Peyer's patch (tissue), 4 donors: ENCODE data around the gene GALNT4. TPM values are rescaled to one million over a fixed set of nuclear protein-coding genes. Genes with fewer than 3 reads are reported as not detected.

Source experiments
- DNase-seq, 3 donors: peaks; one replicate each; pipeline ENCODE4 v3.0.0-alpha.2; 2017 to 2019
- H3K27ac ChIP-seq, 4 donors: fragments of 200-600 bp; sonication (generic); one replicate each; pipeline ENCODE4 v1.5.1; 2016 to 2019
- H3K27me3 ChIP-seq, 2 donors: fragments of 200-600 bp; sonication (generic); one replicate each; pipeline ENCODE4 v1.5.1; 2019
- H3K36me3 ChIP-seq, 3 donors: fragments of 200-600 bp; sonication (generic); one replicate each; pipeline ENCODE4 v1.5.1; 2016 to 2019
- H3K4me1 ChIP-seq, 4 donors: fragments of 200-600 bp; sonication (generic); one replicate each; pipeline ENCODE4 v1.5.1; 2016 to 2019
- H3K4me3 ChIP-seq, 4 donors: fragments of 200-600 bp; sonication (generic); 1 replicate in 3 of 4; 2 replicates in 1 of 4; pipeline ENCODE4 v1.5.1; 2016 to 2019; ENCODE audit warnings: mild to moderate bottlenecking in 1 of 4
- H3K9me3 ChIP-seq, 4 donors: fragments of 200-600 bp; sonication (generic); one replicate each; pipeline ENCODE4 v1.5.1; 2016 to 2019; ENCODE audit warnings: mild to moderate bottlenecking in 1 of 4
- POLR2A ChIP-seq, 2 donors: fragments of 450-650 bp; IDR thresholded peaks; one replicate each; pipeline ENCODE4 v1.5.1; 2017; ENCODE audit warnings: antibody characterized with exemption in 2 of 2, mild to moderate bottlenecking in 2 of 2, moderate library complexity in 2 of 2
- total RNA-seq, 4 donors: library from RNA; depleted of rRNA; stranded (reverse); fragments of >200 nt; gene quantifications; one replicate each; pipeline ENCODE4 v1.1.0, GENCODE V29; 2016
- TF ChIP-seq, protein P1 (sequence below), 6 experiments: fragments of 450-650 bp in 4 of 6; fragments of 200-600 bp in 2 of 6; sonication (generic) in 1 of 6; IDR thresholded peaks; one replicate each; pipeline ENCODE4 v1.5.1; 2017 to 2019; ENCODE audit warnings: antibody characterized with exemption in 6 of 6, mild to moderate bottlenecking in 3 of 6, moderate library complexity in 1 of 6

Gene GALNT4
- total RNA-seq, 4 donors from 2014 or later = 15.7 to 34.3 (median 26.1) TPM

- no peaks in the 10 kb centered on the region for H3K27me3 ChIP-seq
- no peak for TF ChIP-seq POLR2A (IDR thresholded peaks at IDR 0.05)
- TF ChIP-seq, protein P1, sequence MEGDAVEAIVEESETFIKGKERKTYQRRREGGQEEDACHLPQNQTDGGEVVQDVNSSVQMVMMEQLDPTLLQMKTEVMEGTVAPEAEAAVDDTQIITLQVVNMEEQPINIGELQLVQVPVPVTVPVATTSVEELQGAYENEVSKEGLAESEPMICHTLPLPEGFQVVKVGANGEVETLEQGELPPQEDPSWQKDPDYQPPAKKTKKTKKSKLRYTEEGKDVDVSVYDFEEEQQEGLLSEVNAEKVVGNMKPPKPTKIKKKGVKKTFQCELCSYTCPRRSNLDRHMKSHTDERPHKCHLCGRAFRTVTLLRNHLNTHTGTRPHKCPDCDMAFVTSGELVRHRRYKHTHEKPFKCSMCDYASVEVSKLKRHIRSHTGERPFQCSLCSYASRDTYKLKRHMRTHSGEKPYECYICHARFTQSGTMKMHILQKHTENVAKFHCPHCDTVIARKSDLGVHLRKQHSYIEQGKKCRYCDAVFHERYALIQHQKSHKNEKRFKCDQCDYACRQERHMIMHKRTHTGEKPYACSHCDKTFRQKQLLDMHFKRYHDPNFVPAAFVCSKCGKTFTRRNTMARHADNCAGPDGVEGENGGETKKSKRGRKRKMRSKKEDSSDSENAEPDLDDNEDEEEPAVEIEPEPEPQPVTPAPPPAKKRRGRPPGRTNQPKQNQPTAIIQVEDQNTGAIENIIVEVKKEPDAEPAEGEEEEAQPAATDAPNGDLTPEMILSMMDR (IDR thresholded peaks at IDR 0.05) = no peak
- H3K4me3 ChIP-seq = no peak overlapping the region
- H3K9me3 ChIP-seq = no peaks in the 10 kb centered on the region
- DNase-seq = no peak
- no peak overlapping the region for H3K27ac ChIP-seq
- H3K4me1 ChIP-seq = no peaks in the 10 kb centered on the region
- H3K36me3 ChIP-seq = no peaks in the 10 kb centered on the region
These were observed 11.1 kb downstream of the GALNT4 start for GRCh38 chr12:89513544-89513943.

DNA sequence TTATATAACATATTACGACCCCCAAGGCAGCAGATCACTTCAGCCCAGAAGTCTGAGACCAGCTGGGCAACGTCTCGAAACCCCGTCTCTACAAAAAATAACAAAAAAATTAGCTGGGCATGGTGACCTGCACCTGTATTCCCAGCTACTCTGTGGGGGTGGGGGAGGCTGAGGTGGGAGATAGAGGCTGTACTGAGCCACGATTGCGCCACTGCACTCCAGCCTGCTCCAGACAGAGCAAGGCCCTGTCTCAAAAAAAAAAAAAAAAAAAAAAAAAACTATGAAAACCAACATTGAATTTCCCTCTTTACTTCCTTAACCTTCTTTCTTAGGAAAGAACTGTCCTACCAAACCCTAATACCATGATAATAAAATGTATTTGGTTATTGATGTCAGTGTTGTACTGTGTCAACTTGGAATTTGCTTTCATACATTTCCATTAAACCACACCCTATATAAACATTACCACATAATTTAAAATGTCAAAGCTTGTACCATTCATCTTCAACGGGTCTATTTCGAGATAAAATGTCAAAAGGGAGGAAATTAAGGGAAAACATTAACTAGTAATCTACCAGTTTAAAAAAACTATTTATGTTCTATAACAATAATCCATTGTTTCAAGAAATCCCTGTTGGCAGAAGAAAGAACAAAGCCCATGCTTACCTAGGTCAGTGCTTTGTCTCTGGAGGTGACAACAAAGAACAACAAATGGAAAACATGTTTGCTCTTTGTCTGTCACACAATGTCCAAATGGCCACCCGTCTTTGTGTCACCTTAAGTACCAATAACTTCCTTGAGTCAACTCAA, 17.4 kb downstream of the GALNT4 start:
- H3K9me3 ChIP-seq = no peaks in the 10 kb centered on the region
- H3K4me1 ChIP-seq = peaks cover 0 to 16% (median 0%) of the 10 kb centered on the region in 4 donors
- H3K27me3 ChIP-seq = no peaks in the 10 kb centered on the region
- no peaks in the 10 kb centered on the region for H3K36me3 ChIP-seq
- no peak for DNase-seq
- TF ChIP-seq, protein P1 (IDR thresholded peaks at IDR 0.05) = no peak
- no peak for TF ChIP-seq POLR2A (IDR thresholded peaks at IDR 0.05)
- H3K4me3 ChIP-seq = no peak overlapping the region
- peak overlapping the region in 3 of 4 donors; percentile 28 to 59 (median 48) for H3K27ac ChIP-seq

DNA sequence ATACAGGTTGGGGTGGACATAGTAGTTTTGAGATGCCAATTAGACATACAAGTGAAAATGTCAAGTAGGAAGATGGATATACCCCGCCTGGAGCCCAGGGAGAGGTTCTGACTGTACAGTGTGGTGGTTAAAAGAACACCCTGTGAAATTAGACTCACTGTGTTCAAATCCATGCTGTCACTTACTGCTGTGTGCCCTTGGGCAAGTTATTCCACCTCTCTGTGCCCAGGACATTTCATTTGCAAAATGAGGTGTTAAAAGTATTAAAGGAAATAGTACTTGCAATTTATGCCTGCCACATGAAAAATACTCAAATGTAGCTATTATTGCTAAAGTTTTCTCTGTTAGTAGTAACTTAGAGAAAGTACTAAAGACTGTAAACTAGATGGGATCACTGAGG, 18.5 kb downstream of the GALNT4 start:
- peak overlapping the region in 2 of 4 donors; percentile 48 to 59 for H3K27ac ChIP-seq
- no peak for TF ChIP-seq POLR2A (IDR thresholded peaks at IDR 0.05)
- TF ChIP-seq, protein P1 (IDR thresholded peaks at IDR 0.05) = no peak
- H3K27me3 ChIP-seq = no peaks in the 10 kb centered on the region
- H3K9me3 ChIP-seq = no peaks in the 10 kb centered on the region
- no peak for DNase-seq
- H3K4me1 ChIP-seq = peaks cover 0 to 16% (median 0%) of the 10 kb centered on the region in 4 donors
- no peak overlapping the region for H3K4me3 ChIP-seq
- no peaks in the 10 kb centered on the region for H3K36me3 ChIP-seq

DNA sequence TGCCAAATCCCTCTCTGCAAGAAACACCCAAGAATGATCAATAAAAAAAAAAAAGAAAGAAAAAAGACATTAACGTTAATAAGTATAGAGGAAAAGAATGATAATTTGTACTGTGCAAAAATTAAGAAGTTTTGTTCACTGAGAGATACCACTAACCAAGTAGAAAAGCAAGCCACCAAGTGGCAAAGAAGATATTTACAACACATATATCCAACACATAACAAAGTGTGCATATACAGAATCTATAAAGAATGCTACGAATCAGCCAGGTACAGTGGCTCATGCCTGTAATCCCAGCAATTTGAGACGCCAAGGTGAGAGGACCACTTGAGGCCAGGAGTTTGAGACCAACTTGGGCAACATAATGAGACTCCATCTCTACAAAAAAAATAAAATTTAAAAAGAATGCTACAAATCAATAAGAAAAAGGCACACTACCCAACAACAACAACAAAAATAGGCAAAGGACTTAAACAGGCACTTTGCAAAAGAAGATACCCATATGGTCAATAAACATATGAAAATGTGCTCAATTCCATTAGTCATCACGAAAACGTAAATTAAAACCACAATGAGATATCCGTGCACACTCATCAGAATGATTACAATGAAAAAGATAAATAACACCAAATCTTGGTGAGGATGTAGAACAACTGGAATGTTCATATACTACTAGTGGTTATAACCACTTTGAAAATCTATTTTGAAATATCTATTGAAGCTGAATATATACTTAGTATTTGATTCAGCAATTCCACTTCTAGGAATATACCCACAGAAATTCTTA, 19.8 kb downstream of the GALNT4 start:
- Histone ChIP-seq H3K4me3 (no peak overlapping the region), H3K4me1 (peaks cover 0 to 16% (median 0%) of the 10 kb centered on the region in 4 donors), H3K36me3 (no peaks in the 10 kb centered on the region), H3K27me3 (no peaks in the 10 kb centered on the region), H3K27ac (no peak overlapping the region), H3K9me3 (no peaks in the 10 kb centered on the region)
- TF ChIP-seq, protein P1 (IDR thresholded peaks at IDR 0.05) = peak in 1 of 6 experiments; percentile 13
- TF ChIP-seq POLR2A (IDR thresholded peaks at IDR 0.05) = no peak
- DNase-seq = no peak

DNA sequence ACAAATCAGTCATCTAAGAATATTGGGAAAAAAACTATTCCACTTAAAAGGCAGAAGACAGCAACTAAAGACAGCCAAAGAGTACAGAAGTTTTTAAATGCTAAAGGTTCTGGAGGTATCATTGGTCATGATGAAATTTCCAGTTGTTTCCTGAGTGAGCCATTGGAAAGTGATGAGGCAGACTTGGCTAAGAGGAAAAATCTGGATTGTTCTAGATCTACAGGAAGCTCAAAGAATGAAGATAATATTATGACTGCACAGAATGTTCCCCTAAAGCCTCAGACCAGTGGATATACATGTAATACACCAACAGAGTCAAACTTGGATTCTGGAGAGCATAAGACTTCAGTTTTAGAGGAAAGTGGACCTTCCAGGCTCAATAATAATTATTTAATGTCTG, 22.8 kb downstream of the GALNT4 start:
- no peaks in the 10 kb centered on the region for H3K27me3 ChIP-seq
- H3K9me3 ChIP-seq = no peaks in the 10 kb centered on the region
- no peak overlapping the region for H3K4me3 ChIP-seq
- TF ChIP-seq POLR2A (IDR thresholded peaks at IDR 0.05) = no peak
- TF ChIP-seq, protein P1 (IDR thresholded peaks at IDR 0.05) = no peak
- H3K4me1 ChIP-seq = peaks cover 0 to 14% (median 0%) of the 10 kb centered on the region in 4 donors
- no peak overlapping the region for H3K27ac ChIP-seq
- DNase-seq = no peak
- H3K36me3 ChIP-seq = no peaks in the 10 kb centered on the region
